Uterus (tissue), 4 donors: ENCODE data around the gene SPOCK1. TPM values are rescaled to one million over a fixed set of nuclear protein-coding genes. Genes with fewer than 3 reads are reported as not detected.

Source experiments
- DNase-seq, 2 donors: peaks; one replicate each; pipeline ENCODE4 v3.0.0-alpha.2; 2019 to 2020
- H3K27ac ChIP-seq, 2 donors: fragments of 200-600 bp; sonication (generic); 1 replicate in 1 of 2; 2 replicates in 1 of 2; pipeline ENCODE4 v1.5.1; 2016 to 2018
- H3K27me3 ChIP-seq, 2 donors: fragments of 200-600 bp; sonication (generic); one replicate each; pipeline ENCODE4 v1.5.1; 2018 to 2019; ENCODE audit warnings: control low read depth in 1 of 2
- H3K36me3 ChIP-seq, 2 donors: fragments of 200-600 bp; sonication (generic); one replicate each; pipeline ENCODE4 v1.5.1; 2019; ENCODE audit warnings: control low read depth in 1 of 2
- H3K4me1 ChIP-seq, 2 donors: fragments of 200-600 bp; sonication (generic); one replicate each; pipeline ENCODE4 v1.5.1; 2018 to 2019; ENCODE audit warnings: control low read depth in 1 of 2
- H3K4me3 ChIP-seq, 2 donors: fragments of 200-600 bp; sonication (generic); 1 replicate in 1 of 2; 2 replicates in 1 of 2; pipeline ENCODE4 v1.5.1; 2018 to 2019; ENCODE audit warnings: mild to moderate bottlenecking in 1 of 2
- H3K9me3 ChIP-seq, 2 donors: fragments of 200-600 bp; sonication (generic); one replicate each; pipeline ENCODE4 v1.5.1; 2019; ENCODE audit warnings: control low read depth in 1 of 2
- POLR2A ChIP-seq, 2 donors: fragments of 450-650 bp; IDR thresholded peaks; one replicate each; pipeline ENCODE4 v1.6.1; 2016; ENCODE audit warnings: antibody characterized with exemption in 2 of 2, mild to moderate bottlenecking in 1 of 2, moderate library complexity in 1 of 2
- intact Hi-C: fragments of 100-400 bp; cut with DNase I; formaldehyde crosslinking; loops from one replicate; pipeline ENCODE4 v1.15.1; 2023; ENCODE audit warnings: low total_unique reads
- total RNA-seq, 4 donors: library from RNA; depleted of rRNA in 3 of 4; stranded (reverse); fragments of >200 nt in 3 of 4; gene quantifications; one replicate each; pipeline versions ENCODE4 v1.1.0 to v1.2.4, GENCODE V29; 2014 to 2023
- TF ChIP-seq, protein P1 (sequence below), 4 experiments: fragments of 200-600 bp in 2 of 4; fragments of 450-650 bp in 2 of 4; sonication (generic) in 2 of 4; IDR thresholded peaks; one replicate each; pipeline ENCODE4 v1.5.1; 2016 to 2019; ENCODE audit warnings: antibody characterized with exemption in 4 of 4, mild to moderate bottlenecking in 2 of 4, moderate library complexity in 1 of 4
- donor health status: DM: yes; HTN: yes; CAD: no.

The SPOCK1 gene
- total RNA-seq, 4 donors from 2014 or later: 31.8 to 131 (median 45.1) TPM

- no peak for DNase-seq
- intact Hi-C loops: no loop called here
- Histone ChIP-seq H3K36me3 (no peaks in the 10 kb centered on the region), H3K4me3 (no peak overlapping the region), H3K27ac (no peak overlapping the region), H3K27me3 (no peaks in the 10 kb centered on the region), H3K4me1 (no peaks in the 10 kb centered on the region), H3K9me3 (no peaks in the 10 kb centered on the region)
- TF ChIP-seq, protein P1, sequence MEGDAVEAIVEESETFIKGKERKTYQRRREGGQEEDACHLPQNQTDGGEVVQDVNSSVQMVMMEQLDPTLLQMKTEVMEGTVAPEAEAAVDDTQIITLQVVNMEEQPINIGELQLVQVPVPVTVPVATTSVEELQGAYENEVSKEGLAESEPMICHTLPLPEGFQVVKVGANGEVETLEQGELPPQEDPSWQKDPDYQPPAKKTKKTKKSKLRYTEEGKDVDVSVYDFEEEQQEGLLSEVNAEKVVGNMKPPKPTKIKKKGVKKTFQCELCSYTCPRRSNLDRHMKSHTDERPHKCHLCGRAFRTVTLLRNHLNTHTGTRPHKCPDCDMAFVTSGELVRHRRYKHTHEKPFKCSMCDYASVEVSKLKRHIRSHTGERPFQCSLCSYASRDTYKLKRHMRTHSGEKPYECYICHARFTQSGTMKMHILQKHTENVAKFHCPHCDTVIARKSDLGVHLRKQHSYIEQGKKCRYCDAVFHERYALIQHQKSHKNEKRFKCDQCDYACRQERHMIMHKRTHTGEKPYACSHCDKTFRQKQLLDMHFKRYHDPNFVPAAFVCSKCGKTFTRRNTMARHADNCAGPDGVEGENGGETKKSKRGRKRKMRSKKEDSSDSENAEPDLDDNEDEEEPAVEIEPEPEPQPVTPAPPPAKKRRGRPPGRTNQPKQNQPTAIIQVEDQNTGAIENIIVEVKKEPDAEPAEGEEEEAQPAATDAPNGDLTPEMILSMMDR (IDR thresholded peaks at IDR 0.05): no peak
- no peak for TF ChIP-seq POLR2A (IDR thresholded peaks at IDR 0.05)
Measured at GRCh38 chr5:137521246-137521645, 22.1 kb upstream of the SPOCK1 start.

DNA sequence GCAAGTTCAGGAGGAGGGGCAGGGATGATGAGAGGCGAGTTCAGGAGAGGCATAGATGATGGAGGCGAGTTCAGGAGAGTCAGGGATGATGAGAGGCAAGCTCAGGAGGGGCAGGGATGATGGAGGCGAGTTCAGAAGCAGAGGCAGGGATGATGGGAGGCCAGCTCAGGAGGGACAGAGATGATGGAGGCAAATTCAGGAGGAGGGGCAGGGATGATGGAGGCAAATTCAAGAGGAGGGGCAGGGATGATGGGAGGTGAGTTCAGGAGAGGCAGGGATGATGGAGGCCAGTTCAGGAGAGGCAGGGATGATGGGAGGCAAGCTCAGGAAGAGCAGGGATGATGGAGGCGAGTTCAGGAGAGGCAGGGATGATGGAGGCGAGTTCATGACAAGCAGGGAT is 17.8 kb upstream of the SPOCK1 start:
- TF ChIP-seq, protein P1 (IDR thresholded peaks at IDR 0.05): no peak
- no peak for TF ChIP-seq POLR2A (IDR thresholded peaks at IDR 0.05)
- Histone ChIP-seq H3K27me3 (no peaks in the 10 kb centered on the region), H3K36me3 (no peaks in the 10 kb centered on the region), H3K9me3 (no peaks in the 10 kb centered on the region), H3K27ac (no peak overlapping the region), H3K4me3 (no peak overlapping the region), H3K4me1 (no peaks in the 10 kb centered on the region)
- intact Hi-C loops: no loop called here
- no peak for DNase-seq

GRCh38 chr5:137516251-137516797 is 17.2 kb upstream of the SPOCK1 start:
- TF ChIP-seq, protein P1 (IDR thresholded peaks at IDR 0.05): no peak
- no peak for TF ChIP-seq POLR2A (IDR thresholded peaks at IDR 0.05)
- H3K27me3 ChIP-seq: no peaks in the 10 kb centered on the region
- intact Hi-C loops: no loop called here
- H3K36me3 ChIP-seq: no peaks in the 10 kb centered on the region
- DNase-seq: no peak
- no peak overlapping the region for H3K4me3 ChIP-seq
- H3K27ac ChIP-seq: no peak overlapping the region
- H3K9me3 ChIP-seq: no peaks in the 10 kb centered on the region
- no peaks in the 10 kb centered on the region for H3K4me1 ChIP-seq

GRCh38 chr5:137515238-137515637 is 16.1 kb upstream of the SPOCK1 start:
- no peaks in the 10 kb centered on the region for H3K36me3 ChIP-seq
- intact Hi-C loops: no loop called here

DNA sequence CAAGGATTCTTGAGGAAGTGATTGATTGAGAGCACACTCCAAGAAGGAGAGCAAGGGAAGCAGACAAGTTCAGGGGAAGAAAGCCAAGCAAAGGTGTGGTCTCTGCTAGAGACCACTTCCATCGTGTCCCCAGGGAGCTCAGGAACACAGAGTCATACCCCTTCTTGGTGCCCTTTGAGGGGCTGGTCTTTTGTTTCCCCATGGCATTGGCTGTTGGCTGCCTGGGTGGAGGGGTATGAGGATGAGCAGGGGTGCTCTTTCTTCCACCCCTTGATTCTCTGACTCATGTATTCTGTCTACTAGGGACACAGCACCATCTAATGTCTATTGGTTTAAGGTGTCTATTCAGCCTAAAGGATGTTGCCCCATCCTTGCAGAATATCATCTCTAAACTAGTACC is 11.5 kb upstream of the SPOCK1 start:
- no peak for TF ChIP-seq POLR2A (IDR thresholded peaks at IDR 0.05)
- TF ChIP-seq, protein P1 (IDR thresholded peaks at IDR 0.05): no peak
- DNase-seq: no peak
- intact Hi-C loops: no loop called here
- H3K27ac ChIP-seq: no peak overlapping the region
- no peaks in the 10 kb centered on the region for H3K9me3 ChIP-seq
- no peaks in the 10 kb centered on the region for H3K27me3 ChIP-seq
- no peak overlapping the region for H3K4me3 ChIP-seq
- H3K36me3 ChIP-seq: no peaks in the 10 kb centered on the region
- no peaks in the 10 kb centered on the region for H3K4me1 ChIP-seq

More at GRCh38 chr5:137515238-137515637, 16.1 kb upstream of the SPOCK1 start:
- TF ChIP-seq POLR2A (IDR thresholded peaks at IDR 0.05): no peak
- TF ChIP-seq, protein P1 (IDR thresholded peaks at IDR 0.05): no peak
- H3K27ac ChIP-seq: no peak overlapping the region
- H3K27me3 ChIP-seq: no peaks in the 10 kb centered on the region
- no peak overlapping the region for H3K4me3 ChIP-seq
- H3K4me1 ChIP-seq: no peaks in the 10 kb centered on the region
- no peak for DNase-seq
- H3K9me3 ChIP-seq: no peaks in the 10 kb centered on the region
